ENCODE results near the gene MNAT1.

Gene MNAT1

DNA sequence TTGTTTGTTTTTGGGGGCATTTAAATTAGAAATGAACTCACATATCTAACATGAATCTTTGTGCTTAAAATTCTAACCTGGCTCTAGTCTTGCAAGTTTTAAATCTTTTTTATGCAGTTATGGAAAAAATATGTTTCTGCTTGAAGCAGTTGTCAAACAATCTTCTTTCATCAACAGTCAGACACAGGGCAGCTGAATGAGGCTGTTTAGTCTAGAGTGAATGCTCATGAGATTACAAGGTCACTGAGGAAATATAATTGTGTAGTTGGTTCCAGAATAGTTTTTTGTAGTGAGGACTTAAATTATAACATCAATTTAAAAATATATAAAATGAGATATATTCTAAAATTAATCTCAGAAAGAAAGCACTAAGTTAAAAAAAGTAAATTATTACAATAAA, 169.8 kb downstream of the MNAT1 start:
- DNase-seq = no peak

DNA sequence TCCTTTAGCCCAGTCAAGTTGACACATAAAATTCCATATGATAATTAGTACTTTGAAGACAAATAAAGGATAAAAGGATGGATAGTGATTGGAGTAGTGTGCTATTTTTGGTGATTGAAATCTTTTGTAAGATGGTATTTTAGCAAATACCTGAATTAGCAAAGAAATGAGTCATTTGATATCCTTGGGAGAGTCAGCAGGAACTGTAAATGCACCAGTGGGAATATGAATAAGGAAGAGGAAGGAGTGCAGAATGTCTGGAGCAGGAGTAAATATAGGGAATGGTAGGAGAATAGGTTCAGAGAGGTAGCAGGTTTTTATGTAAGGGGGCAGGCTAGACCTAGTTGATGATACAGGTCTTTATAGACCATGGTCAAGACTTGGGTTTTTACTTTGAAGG, 171.4 kb downstream of the MNAT1 start:
- no peak for DNase-seq

DNA sequence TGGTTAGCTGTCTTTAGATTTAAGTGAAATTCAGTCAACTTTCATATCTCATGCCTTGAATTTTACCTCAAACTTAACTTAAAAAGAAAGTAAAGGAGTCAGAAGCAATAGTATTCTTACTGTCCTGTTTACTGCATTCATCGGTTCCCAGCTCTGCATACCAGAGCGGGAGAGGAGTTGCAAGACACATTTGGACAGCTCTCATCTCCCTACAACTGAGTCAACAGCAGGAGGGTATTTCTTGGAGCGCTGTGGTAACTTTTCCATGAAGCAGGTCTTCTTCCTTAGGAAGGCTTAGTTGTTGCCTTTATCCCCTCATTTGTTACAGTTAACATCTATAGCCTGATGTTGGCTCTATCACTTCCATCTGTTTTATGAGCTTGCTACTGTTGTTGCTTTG, 181.2 kb downstream of the MNAT1 start:
- no peak for DNase-seq

DNA sequence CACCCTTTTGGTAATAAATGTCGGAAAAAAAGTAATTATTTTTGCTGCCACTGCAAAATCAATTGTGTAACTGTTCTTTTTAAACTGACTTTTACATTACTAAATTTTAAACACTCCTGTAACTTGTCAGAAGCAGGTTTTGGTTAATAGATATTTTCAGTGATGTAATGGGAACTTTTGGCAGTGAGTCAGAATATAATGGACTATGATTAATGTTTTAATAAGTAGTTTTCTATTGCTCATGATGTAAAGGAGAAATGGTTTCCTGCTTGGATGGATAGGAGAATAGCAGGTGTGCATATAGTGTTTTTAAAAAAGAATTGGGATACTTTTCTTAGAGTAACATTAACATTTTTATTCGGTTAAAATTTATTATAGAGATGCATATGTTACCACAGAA, 187.5 kb downstream of the MNAT1 start:
- no peak for DNase-seq

DNA sequence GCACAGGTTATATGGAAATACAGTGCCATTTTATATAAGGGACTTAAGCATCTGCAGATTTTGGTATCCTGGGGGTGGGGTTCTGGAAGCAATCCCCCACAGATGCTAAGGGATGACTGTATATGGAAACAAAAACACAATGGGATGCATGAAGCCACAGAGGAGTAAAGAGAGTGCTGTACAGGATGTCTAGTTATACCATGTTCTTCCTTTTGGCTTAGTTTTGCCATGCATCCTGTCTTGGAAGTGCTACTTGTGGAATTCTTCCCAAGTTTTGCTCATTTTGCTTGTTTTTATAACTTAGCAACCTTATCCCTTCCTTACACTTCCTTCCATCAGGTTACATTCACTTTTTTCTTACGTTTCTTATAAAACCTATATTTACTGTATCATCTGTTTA, 190.7 kb downstream of the MNAT1 start:
- DNase-seq = no peak

DNA sequence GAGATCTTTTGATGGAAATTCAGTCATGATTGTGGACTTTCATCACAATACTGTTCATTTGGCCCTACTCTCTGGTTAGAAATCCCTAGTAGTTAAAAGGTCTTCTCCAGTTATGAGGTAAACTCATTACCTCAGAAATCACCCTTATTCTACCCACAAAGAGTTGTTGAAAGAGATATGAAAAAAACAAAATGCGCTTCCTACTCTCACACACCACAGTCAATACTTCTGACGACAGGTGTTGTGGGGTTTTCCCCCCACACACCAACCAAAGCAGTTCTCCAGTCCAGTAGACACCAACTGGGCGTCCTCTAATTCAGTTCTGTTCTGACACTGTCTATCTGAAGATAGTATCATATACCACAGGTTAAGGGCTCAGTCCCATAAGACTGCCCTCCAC, 191.4 kb downstream of the MNAT1 start:
- no peak for DNase-seq

DNA sequence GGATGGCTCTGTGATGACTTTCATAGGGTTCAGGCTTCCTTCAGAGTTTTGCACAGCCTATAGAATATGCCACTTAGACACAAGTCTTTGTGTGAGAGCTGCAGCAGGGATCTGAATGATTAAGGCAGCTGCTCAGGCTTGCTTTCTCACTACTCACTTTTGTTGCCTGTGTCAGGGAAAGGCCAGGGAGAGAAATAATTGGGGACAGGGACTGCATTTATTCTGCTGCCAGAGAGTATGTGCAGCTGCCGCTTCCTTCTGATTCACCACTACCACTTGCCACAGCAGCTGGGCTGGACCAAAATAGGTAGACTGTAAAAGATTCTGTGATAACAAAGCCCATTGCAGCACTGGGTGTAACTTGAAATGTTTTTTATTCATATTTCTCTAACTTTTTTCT, 196.7 kb downstream of the MNAT1 start:
- DNase-seq = no peak

DNA sequence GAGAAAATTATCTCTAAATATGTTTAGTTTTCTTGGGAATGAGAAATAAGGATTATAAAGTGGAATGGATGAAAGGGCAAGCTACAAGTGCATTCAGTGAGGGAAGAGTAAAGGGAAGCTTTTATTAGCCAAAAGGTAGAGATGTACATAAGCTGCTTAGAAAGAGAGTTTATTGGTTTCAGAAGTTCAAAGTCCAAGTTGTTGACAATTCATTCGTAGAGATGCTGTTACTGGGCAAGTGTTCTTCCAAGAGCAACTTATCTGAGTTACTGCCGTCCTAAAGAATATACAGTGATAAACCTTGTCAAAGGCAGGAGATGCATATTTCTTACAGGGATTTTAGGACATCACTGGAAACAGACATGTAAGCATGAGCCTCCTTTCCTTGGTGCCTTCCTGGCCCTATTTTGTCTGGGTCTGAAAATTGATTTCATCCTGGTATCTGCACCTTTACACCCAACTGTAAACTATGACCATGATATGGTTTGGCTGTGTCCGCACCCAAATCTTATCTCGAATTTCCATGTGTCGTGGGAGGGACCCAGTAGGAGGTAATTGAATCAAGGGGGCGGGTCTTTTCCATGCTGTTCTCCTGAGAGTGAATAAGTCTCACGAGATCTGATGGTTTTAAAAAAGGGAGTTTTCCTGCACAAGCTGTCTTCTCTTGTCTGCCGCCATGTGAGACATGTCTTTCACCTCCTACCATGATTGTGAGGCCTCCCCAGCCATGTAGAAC, 199.5 kb downstream of the MNAT1 start:
- DNase-seq = no peak

DNA sequence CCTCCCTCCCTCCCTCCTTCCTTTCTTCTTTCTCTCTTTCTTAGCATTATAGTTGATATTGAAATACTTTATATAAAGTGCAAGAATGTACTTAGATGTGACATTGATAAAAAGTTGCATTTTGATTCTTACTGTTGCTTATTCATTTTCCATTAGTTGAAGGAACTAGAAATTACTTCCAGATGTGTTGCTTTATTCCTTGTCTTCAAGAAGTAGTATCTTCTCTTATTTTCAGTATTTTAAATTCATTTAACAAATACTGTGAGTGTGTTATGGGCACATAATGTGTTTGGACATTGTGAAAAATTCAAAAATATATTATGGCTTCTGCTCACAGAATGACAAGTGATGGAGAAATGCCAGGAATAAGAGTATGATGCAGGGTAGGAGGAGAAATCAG, 200.8 kb downstream of the MNAT1 start:
- no peak for DNase-seq

DNA sequence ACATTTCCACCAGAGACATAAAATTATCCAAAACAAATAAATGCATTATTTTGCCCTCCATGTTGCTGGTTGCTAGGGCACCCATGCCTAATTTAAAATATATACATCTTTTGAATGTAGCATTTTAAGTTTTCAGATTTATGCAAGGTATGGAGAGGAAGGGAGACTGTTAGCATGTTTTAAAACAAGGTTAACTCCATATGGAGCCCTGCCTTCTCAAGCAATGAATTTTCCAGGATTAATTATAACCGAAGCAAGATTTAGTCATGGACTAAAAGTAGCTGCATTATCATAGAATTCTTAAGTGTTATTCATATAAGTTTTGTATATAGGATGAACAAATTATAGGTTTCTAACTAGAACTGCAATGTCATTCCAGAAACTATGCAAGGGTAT, 209.1 kb downstream of the MNAT1 start:
- DNase-seq = no peak

DNA sequence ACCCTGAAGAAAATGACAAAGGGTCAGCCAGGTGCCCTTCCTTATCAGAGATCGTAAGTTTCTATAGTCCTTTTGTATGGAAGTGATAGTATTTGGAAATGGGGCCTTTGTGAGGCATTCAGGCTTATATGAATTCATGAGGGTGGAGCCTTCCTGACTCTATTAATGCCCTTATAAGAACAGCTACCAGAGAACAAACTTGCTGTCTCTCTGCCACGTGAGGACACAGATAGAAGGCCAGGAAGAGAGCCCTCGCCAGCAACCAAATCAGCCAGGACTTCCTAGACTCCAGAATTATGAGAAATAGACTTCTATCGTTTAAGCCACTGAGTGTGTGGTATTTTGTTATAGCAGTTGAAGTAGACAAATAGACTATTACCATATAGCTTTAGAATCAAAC, 209.6 kb downstream of the MNAT1 start:
- no peak for DNase-seq

DNA sequence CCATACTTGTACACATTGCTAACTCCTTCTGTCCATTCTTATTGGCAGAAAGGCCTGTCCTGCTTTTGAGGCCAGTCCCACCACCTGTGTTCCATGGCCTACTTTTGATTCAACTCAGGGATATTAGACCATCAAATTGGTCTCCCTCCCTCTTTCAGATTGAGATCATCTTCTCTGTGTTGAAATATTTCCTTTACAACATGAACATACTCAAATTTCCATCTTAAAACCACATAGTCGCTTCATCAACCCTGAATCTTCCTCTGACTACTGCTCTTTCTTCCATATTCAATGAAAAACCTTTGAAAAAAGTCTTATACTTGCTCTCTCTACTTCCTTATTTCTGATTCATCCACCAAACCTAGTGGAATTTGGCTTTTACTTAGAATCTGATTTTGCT, 211.4 kb downstream of the MNAT1 start:
- peak; percentile 65 for DNase-seq

DNA sequence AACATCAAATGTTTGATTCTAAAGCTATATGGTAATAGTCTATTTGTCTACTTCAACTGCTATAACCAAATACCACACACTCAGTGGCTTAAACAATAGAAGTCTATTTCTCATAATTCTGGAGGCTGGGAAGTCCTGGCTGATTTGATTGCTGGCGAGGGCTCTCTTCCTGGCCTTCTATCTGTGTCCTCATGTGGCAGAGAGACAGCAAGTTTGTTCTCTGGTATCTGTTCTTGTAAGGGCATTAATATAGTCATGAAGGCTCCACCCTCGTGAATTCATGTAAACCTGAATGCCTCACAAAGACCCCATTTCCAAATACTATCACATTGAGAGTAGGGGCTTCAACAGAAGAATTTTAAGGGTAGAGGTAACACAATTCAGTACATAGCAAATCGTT, 212.2 kb downstream of the MNAT1 start:
- no peak for DNase-seq

DNA sequence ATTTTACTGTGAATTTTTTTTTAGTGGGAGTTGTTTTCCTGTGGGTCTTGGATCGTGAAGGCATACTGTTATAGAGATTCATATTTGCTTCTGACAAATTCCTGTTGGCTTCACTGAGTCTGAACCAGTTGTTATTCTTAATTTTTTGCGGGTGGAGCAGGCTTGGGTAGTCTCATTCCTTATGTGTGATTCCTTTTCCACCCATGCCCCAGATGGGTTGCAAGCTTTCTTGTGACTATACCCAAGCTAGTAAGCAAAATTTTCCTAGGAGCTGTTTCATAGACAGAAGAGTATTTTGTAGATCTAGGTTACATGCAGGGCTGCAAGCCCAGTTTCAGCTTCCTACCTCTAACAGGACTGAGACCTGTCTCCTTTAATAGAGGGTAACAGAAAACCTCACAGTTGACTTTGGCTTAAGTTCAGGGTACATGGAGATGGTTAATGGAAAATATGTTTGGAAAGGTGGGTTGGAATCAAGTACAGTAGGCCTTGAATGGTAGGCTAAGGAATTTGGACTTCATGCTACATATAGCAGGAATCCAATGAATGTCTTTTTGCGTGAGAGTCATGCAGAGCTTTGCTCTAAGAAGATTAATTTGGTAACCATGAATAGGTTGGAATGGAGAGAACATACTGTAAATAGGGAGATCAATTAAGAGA, 217.3 kb downstream of the MNAT1 start:
- DNase-seq = no peak

DNA sequence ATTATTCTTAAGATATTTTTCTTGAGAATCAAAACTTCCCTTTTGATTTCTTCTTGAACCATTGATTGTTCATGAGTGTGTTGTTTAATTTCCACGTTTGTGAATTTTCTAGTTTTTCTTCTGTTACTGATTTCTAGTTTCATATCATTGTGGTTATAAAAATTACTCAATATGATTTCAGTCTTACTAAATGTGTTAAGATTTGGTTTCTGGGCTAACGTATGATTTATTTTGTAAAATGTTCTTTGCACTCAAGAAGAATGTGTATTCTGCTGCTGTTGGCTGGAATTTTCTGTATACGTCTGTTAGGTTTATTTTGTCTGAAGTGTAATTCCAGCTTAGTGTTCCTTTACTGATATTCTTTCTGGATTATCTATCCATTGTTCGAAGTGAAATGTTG, 221.6 kb downstream of the MNAT1 start:
- peak; percentile 51 for DNase-seq

DNA sequence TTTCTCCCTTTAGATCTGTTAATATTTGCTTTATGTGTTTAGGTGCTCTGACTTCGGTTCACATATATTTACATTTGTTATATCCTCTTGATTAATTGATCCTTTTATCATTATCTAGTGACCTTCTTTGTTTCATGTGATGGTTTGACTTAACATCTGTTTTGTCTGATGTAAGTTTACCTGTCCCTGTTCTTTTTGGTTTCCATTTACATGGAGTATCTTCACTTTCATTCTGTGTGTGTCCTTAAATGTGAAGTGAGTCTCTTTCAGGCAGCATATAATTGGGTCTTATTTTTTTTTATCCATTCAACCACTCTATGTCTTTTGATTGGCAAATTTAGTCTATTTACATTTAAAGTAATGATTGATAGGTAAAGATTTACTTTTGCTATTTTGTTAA, 222.1 kb downstream of the MNAT1 start:
- DNase-seq = peak; percentile 35

DNA sequence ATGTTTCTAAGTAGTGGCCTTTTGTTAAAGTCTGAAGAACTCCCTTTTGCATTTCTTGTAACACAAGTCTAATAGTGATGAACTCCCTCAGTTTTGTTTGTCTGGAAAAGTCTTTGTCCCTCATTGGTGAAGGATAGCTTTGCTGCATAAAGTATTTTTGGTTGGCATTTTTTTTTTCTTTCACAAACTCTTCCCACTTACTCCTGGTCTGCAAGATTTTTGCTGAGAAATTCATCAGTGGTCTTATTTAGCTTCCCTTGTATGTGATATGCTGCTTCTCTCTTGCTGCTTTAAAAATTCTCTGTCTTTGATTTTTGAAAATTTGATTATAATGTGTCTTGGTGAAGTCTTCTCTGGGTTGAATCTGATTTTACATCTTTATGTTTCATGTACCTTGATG, 223.6 kb downstream of the MNAT1 start:
- DNase-seq = no peak

DNA sequence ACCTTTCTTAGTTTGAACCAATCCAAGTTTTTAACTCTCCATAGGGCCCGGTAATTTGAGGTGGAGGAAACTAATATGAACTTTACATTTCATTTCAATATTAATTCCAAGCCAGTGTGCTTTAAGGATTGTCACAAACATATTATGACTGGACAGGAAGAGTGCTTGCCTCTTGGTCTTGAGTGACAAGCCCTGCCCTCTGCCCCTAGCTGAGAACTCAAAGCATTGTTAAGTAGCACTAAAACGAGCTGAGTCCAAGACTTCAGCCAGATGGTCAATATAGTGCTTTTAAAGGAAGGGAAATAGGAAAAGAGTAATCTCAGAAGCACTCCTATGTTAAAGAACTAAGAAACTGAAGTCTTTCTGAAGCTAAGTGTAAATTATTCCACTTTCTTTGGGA, 229.2 kb downstream of the MNAT1 start:
- DNase-seq = no peak

DNA sequence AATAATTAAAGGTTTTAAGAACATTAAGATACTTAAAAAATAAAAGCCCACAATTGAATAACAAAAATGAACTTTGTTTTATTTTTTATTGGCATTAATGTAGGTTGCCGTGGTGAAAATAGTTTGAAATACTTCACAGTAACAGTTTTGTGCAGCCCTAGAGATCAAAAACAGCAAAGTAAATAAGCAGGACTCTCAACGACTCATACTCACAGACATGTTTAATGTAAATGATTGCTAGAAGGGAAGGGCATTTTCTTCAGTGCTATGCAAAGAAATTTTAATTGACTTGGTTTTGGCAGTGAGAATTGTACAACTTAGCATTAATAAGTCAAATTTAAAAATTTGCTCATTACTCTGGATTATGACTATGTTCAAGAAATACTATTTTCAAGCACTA, 230.3 kb downstream of the MNAT1 start:
- no peak for DNase-seq

DNA sequence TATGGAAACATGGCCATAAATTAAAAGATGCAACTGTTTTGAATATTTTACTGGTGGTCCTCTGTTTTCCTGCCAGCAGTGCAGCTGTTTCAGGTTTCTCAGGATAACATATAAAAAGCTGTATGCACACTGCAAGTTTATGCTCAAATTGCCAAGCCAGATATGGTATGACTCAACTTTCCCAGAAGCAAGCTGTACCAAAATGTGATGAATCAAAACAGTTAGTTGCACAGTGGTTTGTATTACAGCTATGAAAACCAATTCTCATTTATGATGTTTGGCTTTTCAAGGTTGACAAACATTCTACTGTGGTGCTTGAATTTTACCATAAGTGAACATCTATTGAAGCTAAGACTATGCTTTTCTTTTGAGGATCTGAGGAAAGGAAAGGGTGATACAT, 230.8 kb downstream of the MNAT1 start:
- DNase-seq = peak; percentile 76

DNA sequence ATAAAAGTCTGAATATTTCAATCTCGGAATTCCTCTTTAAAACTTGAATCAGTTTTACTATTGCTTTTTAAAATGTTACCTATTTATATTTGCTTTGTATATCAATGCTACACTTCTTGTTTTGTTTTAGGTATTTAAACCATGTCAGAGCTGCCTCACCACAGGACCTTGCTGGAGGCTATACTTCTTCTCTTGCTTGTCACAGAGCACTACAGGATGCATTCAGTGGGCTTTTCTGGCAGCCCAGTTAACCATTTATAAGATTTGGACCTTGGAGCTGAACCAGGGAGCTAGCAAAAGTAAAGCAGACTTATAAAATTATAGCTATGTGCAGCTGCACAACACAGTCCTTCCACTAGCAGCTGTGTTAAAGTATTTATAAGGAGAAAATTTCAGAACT, 233.5 kb downstream of the MNAT1 start:
- DNase-seq = no peak

DNA sequence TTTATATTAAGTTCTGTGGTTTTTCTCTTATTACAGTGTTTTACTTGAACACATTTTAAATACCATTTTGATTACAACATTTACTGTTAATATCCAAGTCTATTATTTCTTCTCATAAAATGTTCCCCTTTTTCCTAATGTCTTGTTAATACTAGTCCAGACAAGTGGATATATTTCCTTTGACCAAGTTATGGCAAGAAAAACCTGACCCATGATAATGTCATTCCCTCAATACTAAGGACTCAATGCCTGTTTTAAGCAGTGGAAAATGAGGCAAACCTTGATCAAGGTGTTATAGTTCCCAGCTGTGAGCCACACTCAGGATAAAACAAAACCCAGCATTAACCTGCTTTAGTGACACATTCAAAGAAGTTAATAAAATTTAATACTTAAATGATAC, 234.1 kb downstream of the MNAT1 start:
- DNase-seq = no peak

DNA sequence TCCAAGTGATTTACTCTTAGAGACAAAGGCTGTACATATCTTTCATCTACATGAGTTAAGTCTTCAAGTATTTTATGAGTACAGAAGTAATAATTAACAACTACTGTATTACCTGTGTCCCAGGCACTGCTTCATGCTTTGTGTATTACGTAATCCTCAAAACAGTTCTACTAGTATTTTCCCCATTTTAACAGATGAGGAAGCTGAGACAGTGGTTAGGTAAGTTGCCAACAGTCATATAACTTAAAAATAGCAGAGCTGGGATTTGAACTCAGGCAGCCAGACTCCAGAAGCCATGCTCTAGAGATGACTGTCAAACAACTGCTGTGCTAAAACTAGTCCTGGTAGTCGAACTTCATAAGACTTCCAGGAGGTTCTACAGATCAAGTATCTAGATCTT, 235.6 kb downstream of the MNAT1 start:
- DNase-seq = peak; percentile 22

DNA sequence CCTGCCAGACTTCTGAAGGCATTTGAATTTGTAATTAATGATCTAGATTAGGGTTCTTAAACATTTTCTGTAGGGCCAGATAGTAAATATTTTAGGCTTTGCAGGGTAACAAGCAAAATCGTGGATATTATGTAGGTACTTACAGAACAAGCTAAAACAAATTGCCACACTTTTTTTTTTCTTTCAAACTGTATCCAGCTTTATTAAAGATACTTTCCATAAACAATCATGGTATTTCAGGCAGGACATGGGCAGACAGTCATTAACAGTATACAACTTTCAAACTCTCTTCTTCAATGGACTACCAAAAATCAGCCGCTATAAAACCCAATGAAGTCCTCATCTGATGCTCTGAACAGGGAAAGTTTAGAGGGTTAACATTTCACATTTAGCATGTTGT, 236.7 kb downstream of the MNAT1 start:
- no peak for DNase-seq

DNA sequence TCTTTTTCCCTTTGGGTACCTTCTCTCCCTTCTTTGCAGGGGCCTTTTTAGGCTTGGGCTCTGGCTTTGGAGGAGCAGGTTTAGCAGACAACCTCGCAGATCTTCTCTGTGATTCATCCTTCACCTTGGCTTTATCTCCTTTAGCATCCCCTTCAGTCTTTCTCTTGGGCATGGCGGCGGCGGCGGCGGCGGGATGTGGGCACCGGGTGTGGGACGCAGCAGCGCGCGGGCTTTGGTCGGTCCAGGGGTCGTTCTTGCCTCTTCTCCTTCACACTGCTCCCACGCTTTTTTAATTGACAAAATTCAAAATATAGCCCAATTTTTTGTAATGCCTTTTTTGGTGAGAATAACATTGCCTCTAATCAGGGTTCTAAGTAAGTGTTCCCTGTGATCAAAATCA, 237.7 kb downstream of the MNAT1 start:
- DNase-seq = no peak

All from activated CD4-positive, alpha-beta T cell treated with anti-CD3 and anti-CD28 coated beads, Interleukin-2, amount 50 U/mL, for 16 hours (primary cell).